Omental fat pad (tissue), 4 donors: ENCODE data around the gene LY6G5B. TPM values are rescaled to one million over a fixed set of nuclear protein-coding genes. Genes with fewer than 3 reads are reported as not detected.

Source experiments
- ATAC-seq: fragments of 150-250 bp; one replicate; pipeline ENCODE4 v1.9.1; 2016; ENCODE audit warnings: mild to moderate bottlenecking, moderate library complexity; ENCODE audit not compliant: low FRiP score
- DNase-seq: peaks from one replicate; pipeline ENCODE4 v3.0.0-alpha.2; 2019; ENCODE audit warnings: low spot score
- total RNA-seq, 4 donors: library from RNA; depleted of rRNA; stranded (reverse); fragments of >200 nt; gene quantifications; one replicate each; pipeline ENCODE4 v1.1.0, GENCODE V29; 2016
- TF ChIP-seq, protein P1 (sequence below), 3 donors: fragments of 450-650 bp; IDR thresholded peaks; one replicate each; pipeline ENCODE4 v1.5.1; 2016 to 2017; ENCODE audit warnings: antibody characterized with exemption in 3 of 3, mild to moderate bottlenecking in 3 of 3, moderate library complexity in 2 of 3

Gene LY6G5B
- total RNA-seq, 4 donors from 2014 or later, result 7.4 to 16.9 (median 11.3) TPM

- ATAC-seq (no peak), DNase-seq (no peak)
- TF ChIP-seq, protein P1, sequence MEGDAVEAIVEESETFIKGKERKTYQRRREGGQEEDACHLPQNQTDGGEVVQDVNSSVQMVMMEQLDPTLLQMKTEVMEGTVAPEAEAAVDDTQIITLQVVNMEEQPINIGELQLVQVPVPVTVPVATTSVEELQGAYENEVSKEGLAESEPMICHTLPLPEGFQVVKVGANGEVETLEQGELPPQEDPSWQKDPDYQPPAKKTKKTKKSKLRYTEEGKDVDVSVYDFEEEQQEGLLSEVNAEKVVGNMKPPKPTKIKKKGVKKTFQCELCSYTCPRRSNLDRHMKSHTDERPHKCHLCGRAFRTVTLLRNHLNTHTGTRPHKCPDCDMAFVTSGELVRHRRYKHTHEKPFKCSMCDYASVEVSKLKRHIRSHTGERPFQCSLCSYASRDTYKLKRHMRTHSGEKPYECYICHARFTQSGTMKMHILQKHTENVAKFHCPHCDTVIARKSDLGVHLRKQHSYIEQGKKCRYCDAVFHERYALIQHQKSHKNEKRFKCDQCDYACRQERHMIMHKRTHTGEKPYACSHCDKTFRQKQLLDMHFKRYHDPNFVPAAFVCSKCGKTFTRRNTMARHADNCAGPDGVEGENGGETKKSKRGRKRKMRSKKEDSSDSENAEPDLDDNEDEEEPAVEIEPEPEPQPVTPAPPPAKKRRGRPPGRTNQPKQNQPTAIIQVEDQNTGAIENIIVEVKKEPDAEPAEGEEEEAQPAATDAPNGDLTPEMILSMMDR (IDR thresholded peaks at IDR 0.05), result no peak
Measured at GRCh38 chr6:31701666-31702404, 32.1 kb downstream of the LY6G5B start.

DNA sequence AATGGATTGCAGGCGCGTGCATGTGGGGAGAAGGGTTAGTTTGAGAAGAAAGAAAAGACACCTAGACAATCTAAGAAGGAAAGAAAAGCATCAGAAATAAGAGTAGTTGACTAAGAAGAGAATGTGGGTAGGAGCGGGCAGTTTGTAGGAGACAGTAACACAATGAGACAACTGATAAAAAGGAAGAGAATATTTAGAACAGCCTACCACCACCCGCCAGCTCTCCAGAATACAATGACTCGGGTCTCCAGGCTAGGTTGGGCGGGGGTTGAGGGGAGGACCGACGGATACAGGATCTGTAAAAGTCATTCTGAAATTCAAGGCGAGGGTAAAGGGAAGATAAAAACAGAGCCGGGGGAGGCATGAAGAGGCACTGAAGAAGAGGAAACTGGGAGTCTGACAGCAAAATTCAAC lies 32.6 kb downstream of the LY6G5B start:
- ATAC-seq, result no peak
- TF ChIP-seq, protein P1 (IDR thresholded peaks at IDR 0.05), result no peak
- no peak for DNase-seq

- ATAC-seq (peak; percentile 97), DNase-seq (peak; percentile 96)
- TF ChIP-seq, protein P1 (IDR thresholded peaks at IDR 0.05), result no peak
Measured at GRCh38 chr6:31702819-31703716, 33.3 kb downstream of the LY6G5B start, which contains the start of gene ABHD16A. Gene ABHD16A, minus strand, starts transcription at chr6:31703324. Its CDS starts 43 bp downstream, at chr6:31703281.

- no peak for ATAC-seq
- DNase-seq, result no peak
- TF ChIP-seq, protein P1 (IDR thresholded peaks at IDR 0.05), result no peak
Measured at GRCh38 chr6:31705931-31706330, 36.2 kb downstream of the LY6G5B start.

- no peak for DNase-seq
- TF ChIP-seq, protein P1 (IDR thresholded peaks at IDR 0.05), result no peak
- ATAC-seq, result no peak
Measured at GRCh38 chr6:31706599-31706998, 36.8 kb downstream of the LY6G5B start, which contains the start of gene LY6G6F. Gene LY6G6F, plus strand, starts transcription at chr6:31706866. Its CDS starts 41 bp downstream, at chr6:31706907.

DNA sequence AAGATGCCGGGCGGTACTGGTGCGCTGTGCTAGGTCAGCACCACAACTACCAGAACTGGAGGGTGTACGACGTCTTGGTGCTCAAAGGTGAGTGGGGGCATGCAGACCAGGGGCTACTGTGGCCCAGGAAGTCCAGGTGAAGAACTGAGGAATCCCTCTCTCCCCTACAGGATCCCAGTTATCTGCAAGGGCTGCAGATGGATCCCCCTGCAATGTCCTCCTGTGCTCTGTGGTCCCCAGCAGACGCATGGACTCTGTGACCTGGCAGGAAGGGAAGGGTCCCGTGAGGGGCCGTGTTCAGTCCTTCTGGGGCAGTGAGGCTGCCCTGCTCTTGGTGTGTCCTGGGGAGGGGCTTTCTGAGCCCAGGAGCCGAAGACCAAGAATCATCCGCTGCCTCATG lies 37.9 kb downstream of the LY6G5B start:
- no peak for DNase-seq

More for the DNA sequence above, 37.9 kb downstream of the LY6G5B start:
- TF ChIP-seq, protein P1 (IDR thresholded peaks at IDR 0.05), result no peak
- no peak for ATAC-seq
